Smooth muscle cell (in vitro differentiated cells): ENCODE data around the gene TC2N. TPM values are rescaled to one million over a fixed set of nuclear protein-coding genes. Genes with fewer than 3 reads are reported as not detected.

Experiments used
- DNase-seq: peaks from one replicate; lab custom pipeline; 2025; ENCODE audit not compliant: unreplicated experiment; lab: John Stamatoyannopoulos, UW
- H2AFZ ChIP-seq: fragments of 200-600 bp; sonication (generic); 2 replicates; pipeline ENCODE4 v1.6.0; 2016; ENCODE audit warnings: antibody characterized with exemption, low read depth, mild to moderate bottlenecking
- H3F3A ChIP-seq: fragments of 200-600 bp; sonication (generic); 2 replicates; pipeline ENCODE4 v1.6.0; 2017; ENCODE audit warnings: antibody characterized with exemption, low read depth
- H3K27ac ChIP-seq: fragments of 200-600 bp; sonication (generic); 2 replicates; pipeline ENCODE4 v1.5.1; 2016; ENCODE audit warnings: low read depth, mild to moderate bottlenecking
- H3K27me3 ChIP-seq: fragments of 200-600 bp; sonication (generic); 2 replicates; pipeline ENCODE4 v1.6.1; 2016; ENCODE audit warnings: low read depth, mild to moderate bottlenecking
- H3K36me3 ChIP-seq: fragments of 200-600 bp; sonication (generic); 2 replicates; pipeline ENCODE4 v1.5.1; 2016; ENCODE audit warnings: low read depth
- H3K4me1 ChIP-seq: fragments of 200-600 bp; sonication (generic); 2 replicates; pipeline ENCODE4 v1.5.1; 2016; ENCODE audit warnings: low read depth
- H3K4me2 ChIP-seq: fragments of 200-600 bp; sonication (generic); 2 replicates; pipeline ENCODE4 v1.6.0; 2016; ENCODE audit warnings: mild to moderate bottlenecking
- H3K4me3 ChIP-seq: fragments of 200-600 bp; sonication (generic); 2 replicates; pipeline ENCODE4 v1.5.1; 2016; ENCODE audit warnings: mild to moderate bottlenecking
- H3K79me2 ChIP-seq: fragments of 200-600 bp; sonication (generic); 2 replicates; pipeline ENCODE4 v1.6.0; 2016; ENCODE audit warnings: low read depth, mild to moderate bottlenecking
- H3K9ac ChIP-seq: fragments of 200-600 bp; sonication (generic); 2 replicates; pipeline ENCODE4 v1.6.0; 2016; ENCODE audit warnings: low read depth
- H3K9me3 ChIP-seq: fragments of 200-600 bp; sonication (generic); replicated peaks from 2 replicates; pipeline ENCODE4 v1.5.1; 2016; ENCODE audit warnings: low read depth
- H4K20me1 ChIP-seq: fragments of 200-600 bp; sonication (generic); 2 replicates; pipeline ENCODE4 v1.6.0; 2016; ENCODE audit warnings: low read depth
- CTCF ChIP-seq: fragments of 200-600 bp; sonication (generic); IDR thresholded peaks from 2 replicates; pipeline ENCODE4 v1.5.1; 2017; ENCODE audit warnings: borderline replicate concordance, mild to moderate bottlenecking, antibody characterized with exemption; ENCODE audit not compliant: insufficient read depth, poor library complexity, severe bottlenecking
- WGBS: methylation state at CpG from one replicate; pipeline ENCODE4 v1.1.7; 2016; ENCODE audit warnings: low lambda C conversion rate; 5-methylcytosine and 5-hydroxymethylcytosine counted together
- polyA plus RNA-seq: library from polyadenylated mRNA; unstranded; fragments of >200 nt; fragmentation: Nextera tagmentation; extraction: Ambion mirVana; gene quantifications from 2 replicates; pipeline ENCODE4 v1.2.1, GENCODE V29; 2016
- total RNA-seq: library from RNA; depleted of rRNA; stranded (reverse); fragments of >200 nt; gene quantifications from 2 replicates; pipeline ENCODE4 v1.2.3, GENCODE V29; 2014

The TC2N gene
- total and polyA plus RNA-seq, 2 experiments from 2014 or later = 0.33 to 10.3 TPM

- no peak for TF ChIP-seq CTCF
- H3K9me3 ChIP-seq = no peaks in the 10 kb centered on the region
- no peak overlapping the region for H3K4me2 ChIP-seq
- H3K79me2 ChIP-seq = no peaks in the 10 kb centered on the region
- 39% methylated on average over 4 of the region's 4 CpGs for WGBS
- no peaks in the 10 kb centered on the region for H4K20me1 ChIP-seq
- H3F3A ChIP-seq = no peaks in the 10 kb centered on the region
- H3K4me3 ChIP-seq = no peak overlapping the region
- H3K4me1 ChIP-seq = no peaks in the 10 kb centered on the region
- H2AFZ ChIP-seq = no peak overlapping the region
- H3K27ac ChIP-seq = no peak overlapping the region
- H3K36me3 ChIP-seq = no peaks in the 10 kb centered on the region
- H3K27me3 ChIP-seq = no peaks in the 10 kb centered on the region
- no peak for DNase-seq
- H3K9ac ChIP-seq = no peak overlapping the region
Measured at GRCh38 chr14:91755570-91756295, 111.6 kb downstream of the TC2N start.

- no peaks in the 10 kb centered on the region for H3F3A ChIP-seq
- no peaks in the 10 kb centered on the region for H3K4me1 ChIP-seq
- no peak overlapping the region for H3K27ac ChIP-seq
- H3K9me3 ChIP-seq = no peaks in the 10 kb centered on the region
- no peak overlapping the region for H3K4me3 ChIP-seq
- H3K36me3 ChIP-seq = no peaks in the 10 kb centered on the region
- no peak overlapping the region for H3K4me2 ChIP-seq
- 100% methylated on average over 1 of the region's 1 CpG for WGBS
- H3K79me2 ChIP-seq = no peaks in the 10 kb centered on the region
- no peak for DNase-seq
- TF ChIP-seq CTCF = no peak
- H3K9ac ChIP-seq = no peak overlapping the region
- no peak overlapping the region for H2AFZ ChIP-seq
- no peaks in the 10 kb centered on the region for H3K27me3 ChIP-seq
- no peaks in the 10 kb centered on the region for H4K20me1 ChIP-seq
Measured at GRCh38 chr14:91754819-91755218, 112.5 kb downstream of the TC2N start.

GRCh38 chr14:91754185-91754584 lies 113.2 kb downstream of the TC2N start:
- H3K4me2 ChIP-seq = no peak overlapping the region
- H3K79me2 ChIP-seq = no peaks in the 10 kb centered on the region
- TF ChIP-seq CTCF = no peak
- no peaks in the 10 kb centered on the region for H3K27me3 ChIP-seq
- no peak overlapping the region for H3K27ac ChIP-seq
- H4K20me1 ChIP-seq = no peaks in the 10 kb centered on the region
- no peaks in the 10 kb centered on the region for H3F3A ChIP-seq
- H3K9ac ChIP-seq = no peak overlapping the region
- WGBS = 100% methylated on average over 1 of the region's 1 CpG
- no peak for DNase-seq
- no peak overlapping the region for H3K4me3 ChIP-seq
- H3K9me3 ChIP-seq = no peaks in the 10 kb centered on the region
- no peak overlapping the region for H2AFZ ChIP-seq
- H3K4me1 ChIP-seq = no peaks in the 10 kb centered on the region
- H3K36me3 ChIP-seq = no peaks in the 10 kb centered on the region

DNA sequence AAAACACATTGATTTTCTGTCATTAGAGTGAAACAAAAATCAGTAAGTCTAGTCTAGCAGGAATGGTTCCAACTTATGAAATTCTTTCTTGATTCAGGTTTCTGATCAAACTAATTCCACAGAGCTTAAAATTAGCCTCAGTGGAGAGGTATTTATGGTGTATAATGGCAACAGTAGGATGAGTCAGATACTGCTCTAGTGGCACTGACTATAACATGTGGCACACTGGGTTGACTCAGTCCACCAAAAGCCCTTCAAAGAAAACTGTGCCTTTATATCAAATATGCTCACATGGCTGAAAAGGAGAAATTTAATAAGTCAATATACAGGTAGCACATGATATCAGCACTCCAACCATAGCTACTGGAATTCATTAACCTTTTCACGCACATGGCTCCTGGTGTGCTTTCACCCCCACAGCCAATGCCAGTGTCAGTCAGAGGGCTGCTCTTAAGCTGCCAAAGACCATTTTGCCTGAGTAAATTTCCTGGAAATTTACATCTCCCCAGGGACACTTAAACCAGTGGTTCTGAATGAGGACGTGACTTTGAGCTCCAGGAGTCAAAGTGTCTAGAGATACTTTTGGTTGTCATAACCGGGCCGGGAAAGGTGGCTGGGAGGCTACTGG lies 113.7 kb downstream of the TC2N start:
- Histone ChIP-seq H3K27ac (no peak overlapping the region), H3K4me2 (no peak overlapping the region), H3K36me3 (no peaks in the 10 kb centered on the region), H3K79me2 (no peaks in the 10 kb centered on the region), H4K20me1 (no peaks in the 10 kb centered on the region), H3K4me1 (no peaks in the 10 kb centered on the region), H3F3A (no peaks in the 10 kb centered on the region), H3K9ac (no peak overlapping the region), H2AFZ (no peak overlapping the region), H3K4me3 (no peak overlapping the region), H3K9me3 (no peaks in the 10 kb centered on the region), H3K27me3 (no peaks in the 10 kb centered on the region)
- 80% methylated on average over 4 of the region's 4 CpGs for WGBS
- TF ChIP-seq CTCF = no peak
- no peak for DNase-seq
